HepG2 (cell line): Measurements from ENCODE around the gene MLNR. TPM values are rescaled to one million over a fixed set of nuclear protein-coding genes. Genes with fewer than 3 reads are reported as not detected.

ENCODE experiments used
- KLF15 ChIP-seq: sonication (generic); formaldehyde crosslinking; IDR thresholded peaks from 2 replicates; pipeline ENCODE4 v1.8.1; 2023; ENCODE audit warnings: borderline replicate concordance, mild to moderate bottlenecking, inconsistent platforms, missing genetic modification reagents, mixed read lengths
- RBAK ChIP-seq: sonication (generic); formaldehyde crosslinking; IDR thresholded peaks from 2 replicates; pipeline ENCODE4 v1.5.1; 2020; ENCODE audit warnings: mild to moderate bottlenecking, missing genetic modification reagents
- ZFP82 ChIP-seq: sonication (generic); formaldehyde crosslinking; IDR thresholded peaks from 2 replicates; pipeline ENCODE4 v1.5.1; 2020; ENCODE audit warnings: mild to moderate bottlenecking, missing genetic modification reagents, borderline replicate concordance
- ZNF549 ChIP-seq: sonication (generic); formaldehyde crosslinking; IDR thresholded peaks from 2 replicates; pipeline ENCODE4 v1.5.0; 2020; ENCODE audit warnings: missing genetic modification reagents
- polyA plus RNA-seq, 8 experiments: library from polyadenylated mRNA; depleted of rRNA in 3 of 8; stranded (reverse) in 7 of 8; unstranded in 1 of 8; fragments of >200 nt; fragmentation: Illumina TruSeq in 4 of 8; extraction: Trizol in 4 of 8; gene quantifications; 2 replicates each; pipeline versions ENCODE4 v1.2.1 to v1.2.3, GENCODE V29; 2011 to 2016; ENCODE audit warnings: low read depth in 4 of 8, missing spikeins in 1 of 8, mixed read lengths in 1 of 8; ENCODE audit not compliant: insufficient read depth in 1 of 8
- total RNA-seq, 5 experiments: library from RNA; depleted of rRNA; stranded (reverse); fragments of >200 nt; fragmentation: Illumina TruSeq; extraction: Trizol; gene quantifications; 2 replicates each; pipeline ENCODE4 v1.2.3, GENCODE V29; 2016; ENCODE audit warnings: low read depth in 1 of 5
- TF ChIP-seq, protein P1 (sequence below), 2 experiments: fragments of 450-650 bp in 1 of 2; sonication (generic) in 1 of 2; formaldehyde crosslinking in 1 of 2; IDR thresholded peaks; 2 replicates each; pipeline versions ENCODE4 v1.6.1 to v1.8.0; 2016 to 2022; ENCODE audit warnings: antibody characterized with exemption in 1 of 2, mild to moderate bottlenecking in 1 of 2, missing genetic modification reagents in 1 of 2
- TF ChIP-seq, protein P2 (sequence below): IDR thresholded peaks from 2 replicates; pipeline ENCODE4 v1.6.1; 2016; ENCODE audit warnings: low read depth
- TF ChIP-seq, protein P3 (sequence below): sonication (generic); formaldehyde crosslinking; IDR thresholded peaks from 2 replicates; pipeline ENCODE4 v1.9.0; 2021; ENCODE audit warnings: mild to moderate bottlenecking, missing genetic modification reagents

MLNR gene
- total and polyA plus RNA-seq, 2 of the 13 experiments (the other 11 are each of a cell fraction or from before 2014, with no cell fraction given) = 0.46 TPM; not detected in 1

DNA sequence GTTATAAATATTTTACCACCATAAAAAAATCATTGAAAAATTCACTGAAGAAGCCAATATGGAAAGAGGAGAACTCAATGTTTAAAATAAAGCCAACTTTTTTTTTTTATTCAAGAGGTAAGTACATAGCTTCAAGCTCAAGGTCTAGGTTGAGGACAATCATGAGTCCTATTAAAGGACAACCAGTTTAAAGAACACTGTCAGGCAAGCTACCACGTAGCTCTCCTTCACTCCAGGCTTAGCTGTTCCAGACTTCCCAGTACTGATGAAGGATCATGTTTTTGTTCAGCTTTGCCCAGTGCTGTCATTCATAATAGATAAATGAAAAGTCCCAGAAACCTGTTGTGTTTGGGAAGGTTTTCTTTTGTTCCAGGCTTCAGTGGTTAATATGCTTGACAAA is 10.0 kb upstream of the MLNR start (continued):
- TF ChIP-seq, protein P1, sequence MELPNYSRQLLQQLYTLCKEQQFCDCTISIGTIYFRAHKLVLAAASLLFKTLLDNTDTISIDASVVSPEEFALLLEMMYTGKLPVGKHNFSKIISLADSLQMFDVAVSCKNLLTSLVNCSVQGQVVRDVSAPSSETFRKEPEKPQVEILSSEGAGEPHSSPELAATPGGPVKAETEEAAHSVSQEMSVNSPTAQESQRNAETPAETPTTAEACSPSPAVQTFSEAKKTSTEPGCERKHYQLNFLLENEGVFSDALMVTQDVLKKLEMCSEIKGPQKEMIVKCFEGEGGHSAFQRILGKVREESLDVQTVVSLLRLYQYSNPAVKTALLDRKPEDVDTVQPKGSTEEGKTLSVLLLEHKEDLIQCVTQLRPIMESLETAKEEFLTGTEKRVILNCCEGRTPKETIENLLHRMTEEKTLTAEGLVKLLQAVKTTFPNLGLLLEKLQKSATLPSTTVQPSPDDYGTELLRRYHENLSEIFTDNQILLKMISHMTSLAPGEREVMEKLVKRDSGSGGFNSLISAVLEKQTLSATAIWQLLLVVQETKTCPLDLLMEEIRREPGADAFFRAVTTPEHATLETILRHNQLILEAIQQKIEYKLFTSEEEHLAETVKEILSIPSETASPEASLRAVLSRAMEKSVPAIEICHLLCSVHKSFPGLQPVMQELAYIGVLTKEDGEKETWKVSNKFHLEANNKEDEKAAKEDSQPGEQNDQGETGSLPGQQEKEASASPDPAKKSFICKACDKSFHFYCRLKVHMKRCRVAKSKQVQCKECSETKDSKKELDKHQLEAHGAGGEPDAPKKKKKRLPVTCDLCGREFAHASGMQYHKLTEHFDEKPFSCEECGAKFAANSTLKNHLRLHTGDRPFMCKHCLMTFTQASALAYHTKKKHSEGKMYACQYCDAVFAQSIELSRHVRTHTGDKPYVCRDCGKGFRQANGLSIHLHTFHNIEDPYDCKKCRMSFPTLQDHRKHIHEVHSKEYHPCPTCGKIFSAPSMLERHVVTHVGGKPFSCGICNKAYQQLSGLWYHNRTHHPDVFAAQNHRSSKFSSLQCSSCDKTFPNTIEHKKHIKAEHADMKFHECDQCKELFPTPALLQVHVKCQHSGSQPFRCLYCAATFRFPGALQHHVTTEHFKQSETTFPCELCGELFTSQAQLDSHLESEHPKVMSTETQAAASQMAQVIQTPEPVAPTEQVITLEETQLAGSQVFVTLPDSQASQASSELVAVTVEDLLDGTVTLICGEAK (IDR thresholded peaks at IDR 0.05) = no peak
- TF ChIP-seq, protein P1 (CRISPR knock-in tag; IDR thresholded peaks at IDR 0.05) = no peak
- no peak for TF ChIP-seq ZNF549 (CRISPR knock-in tag)
- TF ChIP-seq, protein P2, sequence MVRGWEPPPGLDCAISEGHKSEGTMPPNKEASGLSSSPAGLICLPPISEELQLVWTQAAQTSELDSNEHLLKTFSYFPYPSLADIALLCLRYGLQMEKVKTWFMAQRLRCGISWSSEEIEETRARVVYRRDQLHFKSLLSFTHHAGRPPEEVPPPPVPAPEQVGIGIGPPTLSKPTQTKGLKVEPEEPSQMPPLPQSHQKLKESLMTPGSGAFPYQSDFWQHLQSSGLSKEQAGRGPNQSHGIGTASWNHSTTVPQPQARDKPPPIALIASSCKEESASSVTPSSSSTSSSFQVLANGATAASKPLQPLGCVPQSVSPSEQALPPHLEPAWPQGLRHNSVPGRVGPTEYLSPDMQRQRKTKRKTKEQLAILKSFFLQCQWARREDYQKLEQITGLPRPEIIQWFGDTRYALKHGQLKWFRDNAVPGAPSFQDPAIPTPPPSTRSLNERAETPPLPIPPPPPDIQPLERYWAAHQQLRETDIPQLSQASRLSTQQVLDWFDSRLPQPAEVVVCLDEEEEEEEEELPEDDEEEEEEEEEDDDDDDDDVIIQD = no peak
- TF ChIP-seq ZFP82 (CRISPR knock-in tag) = no peak
- no peak for TF ChIP-seq RBAK (CRISPR knock-in tag)
- TF ChIP-seq, protein P3, sequence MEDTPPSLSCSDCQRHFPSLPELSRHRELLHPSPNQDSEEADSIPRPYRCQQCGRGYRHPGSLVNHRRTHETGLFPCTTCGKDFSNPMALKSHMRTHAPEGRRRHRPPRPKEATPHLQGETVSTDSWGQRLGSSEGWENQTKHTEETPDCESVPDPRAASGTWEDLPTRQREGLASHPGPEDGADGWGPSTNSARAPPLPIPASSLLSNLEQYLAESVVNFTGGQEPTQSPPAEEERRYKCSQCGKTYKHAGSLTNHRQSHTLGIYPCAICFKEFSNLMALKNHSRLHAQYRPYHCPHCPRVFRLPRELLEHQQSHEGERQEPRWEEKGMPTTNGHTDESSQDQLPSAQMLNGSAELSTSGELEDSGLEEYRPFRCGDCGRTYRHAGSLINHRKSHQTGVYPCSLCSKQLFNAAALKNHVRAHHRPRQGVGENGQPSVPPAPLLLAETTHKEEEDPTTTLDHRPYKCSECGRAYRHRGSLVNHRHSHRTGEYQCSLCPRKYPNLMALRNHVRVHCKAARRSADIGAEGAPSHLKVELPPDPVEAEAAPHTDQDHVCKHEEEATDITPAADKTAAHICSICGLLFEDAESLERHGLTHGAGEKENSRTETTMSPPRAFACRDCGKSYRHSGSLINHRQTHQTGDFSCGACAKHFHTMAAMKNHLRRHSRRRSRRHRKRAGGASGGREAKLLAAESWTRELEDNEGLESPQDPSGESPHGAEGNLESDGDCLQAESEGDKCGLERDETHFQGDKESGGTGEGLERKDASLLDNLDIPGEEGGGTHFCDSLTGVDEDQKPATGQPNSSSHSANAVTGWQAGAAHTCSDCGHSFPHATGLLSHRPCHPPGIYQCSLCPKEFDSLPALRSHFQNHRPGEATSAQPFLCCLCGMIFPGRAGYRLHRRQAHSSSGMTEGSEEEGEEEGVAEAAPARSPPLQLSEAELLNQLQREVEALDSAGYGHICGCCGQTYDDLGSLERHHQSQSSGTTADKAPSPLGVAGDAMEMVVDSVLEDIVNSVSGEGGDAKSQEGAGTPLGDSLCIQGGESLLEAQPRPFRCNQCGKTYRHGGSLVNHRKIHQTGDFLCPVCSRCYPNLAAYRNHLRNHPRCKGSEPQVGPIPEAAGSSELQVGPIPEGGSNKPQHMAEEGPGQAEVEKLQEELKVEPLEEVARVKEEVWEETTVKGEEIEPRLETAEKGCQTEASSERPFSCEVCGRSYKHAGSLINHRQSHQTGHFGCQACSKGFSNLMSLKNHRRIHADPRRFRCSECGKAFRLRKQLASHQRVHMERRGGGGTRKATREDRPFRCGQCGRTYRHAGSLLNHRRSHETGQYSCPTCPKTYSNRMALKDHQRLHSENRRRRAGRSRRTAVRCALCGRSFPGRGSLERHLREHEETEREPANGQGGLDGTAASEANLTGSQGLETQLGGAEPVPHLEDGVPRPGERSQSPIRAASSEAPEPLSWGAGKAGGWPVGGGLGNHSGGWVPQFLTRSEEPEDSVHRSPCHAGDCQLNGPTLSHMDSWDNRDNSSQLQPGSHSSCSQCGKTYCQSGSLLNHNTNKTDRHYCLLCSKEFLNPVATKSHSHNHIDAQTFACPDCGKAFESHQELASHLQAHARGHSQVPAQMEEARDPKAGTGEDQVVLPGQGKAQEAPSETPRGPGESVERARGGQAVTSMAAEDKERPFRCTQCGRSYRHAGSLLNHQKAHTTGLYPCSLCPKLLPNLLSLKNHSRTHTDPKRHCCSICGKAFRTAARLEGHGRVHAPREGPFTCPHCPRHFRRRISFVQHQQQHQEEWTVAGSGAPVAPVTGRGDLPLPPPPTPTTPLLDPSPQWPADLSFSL (CRISPR knock-in tag) = no peak
- TF ChIP-seq KLF15 = no peak
- TF ChIP-seq, all 625 proteins: peak for 0
